Activated T-helper 1 cell treated with anti-CD3 and anti-CD28 coated beads, Interleukin-2, amount 50 U/mL, for 16 hours (primary cell): Measurements from ENCODE around the gene MAMDC4.
"Not testable (repeated sequence)": the region's sequence is repeated elsewhere in the genome, so short reads cannot be mapped to it uniquely, and the experiment has no call there.

Source experiments
- DNase-seq, 2 donors: peaks; one replicate each; pipeline ENCODE4 v3.0.0-alpha.2; 2020; ENCODE audit warnings: low read depth in 1 of 2, low spot score in 1 of 2

The MAMDC4 gene

DNA sequence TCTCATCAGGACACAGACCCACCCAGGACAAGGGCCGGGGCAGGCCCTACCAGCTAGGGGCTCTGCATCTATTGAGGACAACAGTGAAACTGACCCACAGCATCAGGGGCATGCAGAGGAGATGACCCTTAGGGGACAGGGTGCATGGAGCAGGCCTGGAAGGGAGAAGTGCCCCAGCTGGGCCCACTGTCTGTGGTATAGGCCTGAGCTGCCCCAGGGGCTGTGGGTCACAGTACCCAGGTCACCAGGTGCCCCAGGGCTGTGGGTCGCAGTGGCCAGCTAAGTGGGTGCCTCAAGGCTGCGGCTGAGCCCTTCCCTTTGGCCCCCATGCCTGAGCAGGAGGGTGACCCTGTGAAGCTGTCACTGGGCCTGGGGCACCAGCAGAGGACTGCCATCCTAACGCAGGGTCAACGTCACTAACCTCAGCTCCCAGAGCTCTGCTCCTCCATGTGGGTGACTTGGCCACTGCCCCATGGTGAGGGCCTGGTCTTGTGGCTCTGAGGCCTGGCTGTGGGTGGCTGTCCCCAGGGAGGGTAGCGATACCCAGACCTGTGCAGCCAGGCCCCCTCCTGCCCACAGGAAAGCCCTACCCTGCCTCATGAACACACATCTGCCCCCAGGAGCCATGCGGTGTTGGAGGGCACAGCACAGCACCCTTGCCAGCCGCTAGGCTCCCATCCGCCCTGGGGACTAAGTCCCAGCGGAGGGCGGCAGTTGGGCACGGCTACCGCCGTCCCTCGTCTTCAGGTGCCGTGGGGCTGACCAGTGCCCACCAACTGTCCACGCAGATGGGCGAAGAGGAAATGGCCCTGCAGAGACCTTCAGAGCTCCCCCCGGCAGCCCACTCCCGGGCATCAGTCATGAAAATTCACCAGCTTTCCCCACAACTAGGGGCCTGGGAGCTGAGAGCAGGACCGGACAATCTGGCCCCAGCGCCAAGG is 9.1 kb downstream of the MAMDC4 start:
- DNase-seq: no peak

DNA sequence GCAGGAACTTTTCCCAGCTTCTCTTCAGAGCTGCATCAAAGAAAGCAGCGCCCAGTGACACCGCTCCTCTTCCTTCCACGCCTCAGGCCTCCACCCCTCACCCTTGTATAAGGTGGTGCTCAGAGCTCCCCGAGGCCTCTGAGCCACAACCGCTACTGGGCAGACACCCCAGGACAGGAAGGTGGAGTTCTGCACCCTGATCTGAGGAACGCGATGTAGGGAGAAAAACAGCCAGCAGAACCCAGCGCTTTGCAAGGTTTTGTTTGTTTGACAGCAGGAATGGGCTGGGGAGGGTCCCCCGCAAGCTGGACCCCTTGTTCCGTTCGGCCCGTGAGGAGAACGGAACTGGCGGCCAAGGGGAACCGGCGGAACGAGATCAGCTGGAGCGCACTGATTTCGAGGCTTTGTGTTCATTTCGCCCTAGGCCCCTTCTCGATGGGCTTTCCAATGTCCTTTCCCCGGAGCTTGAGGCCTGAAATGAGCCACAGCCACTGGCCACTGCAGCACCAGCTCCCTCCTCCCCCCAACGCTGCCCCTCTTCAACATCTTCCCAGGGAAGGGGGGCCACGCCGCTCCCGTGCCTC is 9.8 kb downstream of the MAMDC4 start:
- DNase-seq: no peak

DNA sequence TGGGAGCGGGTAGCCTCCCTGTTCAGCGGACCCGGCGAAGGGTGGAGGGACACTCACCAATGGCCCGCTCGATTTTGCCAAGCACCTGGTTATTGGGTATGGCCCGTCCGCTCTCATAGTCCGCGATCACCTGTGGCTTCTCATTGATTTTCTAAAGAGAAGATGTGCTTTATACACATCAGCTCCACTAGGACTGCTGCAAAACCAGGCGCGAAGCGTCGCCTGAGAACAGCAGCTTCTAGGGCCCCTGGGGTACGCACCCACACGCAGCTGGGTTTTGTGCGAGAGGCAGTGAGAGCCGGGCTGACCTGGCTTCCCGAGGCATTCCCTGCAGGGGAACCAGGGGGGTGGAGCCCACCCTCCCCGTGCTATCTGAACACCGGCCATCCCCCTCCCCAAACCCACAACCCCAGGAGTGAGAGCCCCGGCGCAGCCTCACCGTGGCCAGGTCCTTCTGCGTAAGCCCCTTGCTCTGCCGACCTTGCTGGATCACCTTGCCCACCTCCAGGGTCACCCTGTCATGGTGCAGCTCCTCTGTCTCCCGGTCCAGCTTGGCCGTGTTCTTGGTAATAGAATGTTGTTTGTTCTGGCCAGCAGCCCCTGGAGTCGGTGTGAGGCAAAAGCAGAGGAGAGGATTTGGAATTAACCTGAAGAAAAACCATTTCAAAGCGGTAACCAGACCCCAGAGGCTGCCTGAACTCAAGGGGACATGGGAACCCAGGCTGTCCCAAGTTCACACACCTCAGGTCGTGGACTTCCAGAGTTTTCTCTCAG is 10.9 kb downstream of the MAMDC4 start:
- DNase-seq: no peak

DNA sequence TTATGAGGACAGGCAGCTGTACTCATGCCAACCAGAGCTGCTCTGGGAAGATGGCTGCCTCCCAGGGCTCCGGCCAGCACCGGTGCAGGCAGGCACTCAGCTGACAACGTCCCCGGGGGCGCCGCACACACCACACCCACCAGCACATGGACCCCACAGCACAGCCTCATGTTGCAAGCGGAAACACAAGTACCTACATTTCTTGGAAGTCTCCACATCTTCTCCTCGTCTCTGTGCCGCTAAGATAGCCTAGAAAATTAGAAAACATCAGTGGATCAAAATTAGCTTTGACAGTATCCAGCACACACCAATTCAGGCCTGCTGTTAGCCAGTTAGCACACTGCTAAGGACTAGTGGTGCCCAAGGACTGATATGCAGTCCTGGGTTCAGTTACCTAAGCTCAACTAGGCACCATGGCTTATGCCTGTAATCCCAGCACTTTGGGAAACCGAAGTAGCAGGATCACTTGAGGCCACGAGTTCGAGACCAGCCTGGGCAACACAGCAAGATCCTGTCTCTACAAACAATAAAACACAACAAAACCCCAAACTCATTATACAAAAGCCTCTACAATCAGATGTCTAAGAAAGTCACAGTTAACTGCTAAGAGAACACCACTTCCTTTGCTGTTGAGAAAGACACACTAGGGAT is 11.6 kb downstream of the MAMDC4 start:
- DNase-seq: no peak

DNA sequence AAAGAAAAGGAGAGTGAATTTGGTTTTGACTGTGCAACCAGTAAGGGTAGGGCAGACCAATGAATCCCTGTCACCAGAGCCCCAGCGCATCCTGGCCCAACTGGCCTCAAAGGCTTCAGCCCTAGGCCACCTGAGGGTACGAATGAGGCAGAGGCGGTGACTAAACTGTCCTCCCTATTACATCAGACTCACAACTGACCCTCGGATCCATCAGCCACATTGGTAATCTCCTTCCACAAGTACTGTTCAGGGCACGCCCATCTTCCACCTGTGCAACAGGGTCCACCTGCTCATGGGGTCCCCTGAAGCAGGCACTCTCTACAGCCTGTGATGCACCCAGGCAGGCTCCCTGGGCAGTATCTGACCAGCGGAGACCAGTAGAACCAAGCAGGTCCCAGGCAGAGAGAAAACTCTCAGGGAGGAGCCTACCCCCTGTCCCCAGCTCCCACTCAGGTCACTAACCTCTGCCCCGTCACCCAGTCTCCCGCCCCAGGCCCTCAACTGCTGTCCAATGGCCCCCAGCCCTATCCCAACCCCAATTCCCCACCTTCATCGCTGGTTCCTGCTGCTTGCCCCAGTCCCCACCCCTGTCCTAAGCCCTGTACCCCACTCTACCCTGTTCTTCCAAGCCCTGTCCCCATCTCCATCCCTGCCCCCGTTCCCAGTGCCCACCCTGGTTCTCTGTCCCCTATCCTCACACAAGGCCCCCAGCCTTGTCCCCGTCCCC is 13.1 kb downstream of the MAMDC4 start:
- no peak for DNase-seq

GRCh38 chr9:136865768-136866103 is 13.6 kb downstream of the MAMDC4 start:
- no peak for DNase-seq

- DNase-seq: not testable (repeated sequence)
Measured at GRCh38 chr9:136866898-136867421, 14.8 kb downstream of the MAMDC4 start.

DNA sequence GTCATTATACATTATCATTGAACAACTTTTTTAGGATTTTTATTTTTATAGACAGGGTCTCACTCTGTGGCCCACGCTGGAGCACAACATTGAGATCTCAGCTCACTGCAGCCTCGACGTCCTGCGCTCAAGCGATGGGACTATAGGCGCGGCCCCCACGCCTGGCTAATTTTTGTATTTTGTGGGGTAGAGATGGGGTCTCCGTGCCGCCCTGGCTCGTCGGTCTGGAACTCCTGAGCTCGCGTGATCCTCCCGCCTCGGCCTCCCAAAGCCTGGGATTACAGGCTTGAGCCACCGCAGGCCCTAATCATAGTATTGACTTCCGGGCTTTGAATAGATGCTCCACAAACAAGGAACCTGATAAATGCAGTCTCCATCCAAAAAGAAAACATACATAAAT is 15.3 kb downstream of the MAMDC4 start:
- no peak for DNase-seq

DNA sequence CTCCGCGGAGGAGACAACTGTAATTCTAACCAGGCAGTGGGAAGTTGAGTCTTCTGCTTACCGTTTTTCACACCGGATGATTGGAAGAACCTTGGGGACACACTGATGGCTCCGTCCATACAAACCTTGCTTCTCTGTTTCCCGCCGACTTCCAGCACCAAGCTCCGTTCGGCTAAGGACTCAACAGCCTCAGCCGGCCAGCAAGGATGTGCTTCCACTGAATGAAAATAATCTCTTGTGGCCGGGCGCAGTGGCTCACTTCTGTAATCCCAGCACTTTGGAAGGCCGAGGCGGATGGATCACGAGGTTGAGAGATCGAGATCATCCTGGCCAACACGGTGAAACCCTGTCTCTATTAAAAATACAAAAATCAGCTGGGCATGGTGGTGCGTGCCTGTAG is 15.8 kb downstream of the MAMDC4 start:
- no peak for DNase-seq

DNA sequence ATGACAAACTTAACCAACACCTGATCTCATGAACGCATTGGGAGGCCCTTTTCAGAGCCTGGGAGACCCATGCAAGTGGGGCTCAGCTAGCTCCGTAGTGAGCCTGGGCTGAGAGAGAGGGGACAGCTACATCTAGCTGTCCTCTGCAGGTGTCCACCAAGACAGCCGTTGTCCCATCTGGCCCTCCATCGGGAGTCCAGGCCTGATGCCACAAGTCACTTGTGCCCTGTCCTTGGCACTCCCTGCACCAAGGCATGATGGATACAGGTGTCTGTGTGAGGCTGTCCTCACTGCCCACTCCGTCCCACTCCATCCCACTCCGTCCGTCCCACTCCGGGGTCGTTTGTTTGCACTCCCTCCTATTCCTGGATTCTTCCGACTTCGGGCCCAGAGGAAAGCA is 16.5 kb downstream of the MAMDC4 start:
- no peak for DNase-seq

GRCh38 chr9:136869611-136870010 is 17.5 kb downstream of the MAMDC4 start:
- not testable (repeated sequence) for DNase-seq

- DNase-seq: no peak
Measured at GRCh38 chr9:136875155-136875554, 23.0 kb downstream of the MAMDC4 start.

DNA sequence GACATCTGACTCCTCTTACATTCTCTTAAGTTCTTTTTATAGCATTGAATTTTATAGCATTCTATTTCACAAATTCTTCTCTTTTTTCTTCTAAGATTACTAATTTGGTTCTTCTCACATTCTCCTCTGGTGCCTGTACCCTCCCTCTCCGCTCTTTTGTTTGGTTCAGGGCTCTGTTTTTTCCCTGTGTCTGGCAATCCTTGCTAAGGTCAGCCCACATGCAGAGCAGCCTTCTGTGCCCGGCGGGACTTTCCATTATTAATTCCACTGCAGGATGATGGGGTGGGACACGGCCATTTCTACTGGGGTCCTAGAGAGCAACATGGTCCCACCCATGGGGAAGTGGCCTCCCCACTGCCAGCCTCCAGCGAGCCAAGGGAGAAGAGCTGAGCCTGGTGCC is 24.3 kb downstream of the MAMDC4 start:
- no peak for DNase-seq

- no peak for DNase-seq
Measured at GRCh38 chr9:136880651-136881050, 28.5 kb downstream of the MAMDC4 start.

GRCh38 chr9:136881691-136882108 is 29.6 kb downstream of the MAMDC4 start:
- peak in 1 of 2 donors; percentile 19 for DNase-seq

DNA sequence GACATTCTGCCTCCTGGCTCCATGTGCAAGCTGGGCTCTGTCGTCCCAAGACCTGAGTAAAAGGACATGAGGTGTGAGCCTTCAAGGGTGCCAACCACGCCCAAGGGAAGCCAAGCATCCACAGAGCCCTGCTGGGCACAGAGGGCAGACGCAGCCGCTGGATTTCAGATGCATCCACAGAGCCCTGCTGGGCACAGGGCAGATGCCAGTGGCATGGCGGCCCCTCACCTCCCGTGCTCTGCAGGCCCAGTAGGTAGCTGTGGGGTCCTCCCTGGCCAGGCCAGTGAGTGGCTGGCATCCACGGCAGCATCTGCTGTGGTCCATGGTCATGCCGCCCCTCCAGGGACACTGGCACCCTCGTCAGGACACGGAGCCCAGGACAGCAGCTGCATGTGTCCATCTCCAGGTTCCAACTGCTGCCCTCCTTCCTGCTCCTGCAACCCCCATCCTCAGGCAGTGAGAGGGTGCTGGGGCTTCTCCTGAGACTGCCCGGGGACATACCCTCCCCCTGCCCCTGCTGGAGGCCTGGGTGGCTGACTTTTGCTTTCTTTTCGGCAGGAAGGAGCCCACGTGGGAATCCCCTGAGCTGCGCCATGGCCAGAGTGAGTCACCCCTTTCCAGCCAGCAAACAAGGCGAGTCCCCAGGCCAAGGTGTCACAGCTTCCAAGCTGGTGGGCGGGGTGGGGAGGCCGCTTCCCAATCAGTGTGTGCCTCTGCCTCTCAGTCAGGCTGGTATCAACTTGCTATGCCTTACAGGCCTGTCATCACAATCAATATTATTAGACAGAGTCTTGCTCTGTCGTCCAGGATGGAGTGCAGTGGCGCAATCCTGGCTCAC is 30.2 kb downstream of the MAMDC4 start:
- DNase-seq: peak; percentile 67 to 80

GRCh38 chr9:136882947-136883283 is 30.8 kb downstream of the MAMDC4 start:
- DNase-seq: not testable (repeated sequence)

DNA sequence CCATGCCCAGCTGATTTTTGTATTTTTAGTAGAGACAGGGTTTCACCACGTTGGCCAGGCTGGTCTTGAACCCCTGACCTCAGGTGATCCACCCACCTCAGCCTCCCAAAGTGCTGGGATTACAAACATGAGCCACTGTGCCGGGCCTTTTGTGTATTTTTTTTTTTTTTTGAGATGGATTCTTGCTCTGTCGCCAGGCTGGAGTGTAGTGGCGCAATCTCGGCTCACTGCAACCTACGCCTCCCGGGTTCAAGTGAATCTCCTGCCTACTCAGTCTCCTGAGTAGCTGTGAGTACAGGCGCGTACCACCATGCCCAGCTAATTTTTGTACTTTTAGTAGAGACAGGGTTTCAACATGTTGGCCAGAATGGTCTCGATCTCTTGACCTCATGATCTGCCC is 31.5 kb downstream of the MAMDC4 start:
- not testable (repeated sequence) for DNase-seq

GRCh38 chr9:136885950-136886578 is 33.9 kb downstream of the MAMDC4 start, which contains the start of gene TRAF2:
Gene TRAF2 (plus strand): TSS chr9:136886516. CDS start chr9:136898741, 12,225 bp downstream.
- DNase-seq: peak; percentile 90 to 96
